ENCODE data around the gene PKHD1.

The PKHD1 gene

GRCh38 chr6:52045033-52045432, 42.4 kb downstream of the PKHD1 start:
- no peak for DNase-seq (ENCODE audit: low read depth, low spot score)

- no peak for DNase-seq (ENCODE audit: low read depth, low spot score)
These were observed 45.1 kb downstream of the PKHD1 start for GRCh38 chr6:52042141-52042885.

- DNase-seq (ENCODE audit: low read depth, low spot score) = no peak
These were observed 46.3 kb downstream of the PKHD1 start for GRCh38 chr6:52041134-52041533.

GRCh38 chr6:52027699-52028098, 59.7 kb downstream of the PKHD1 start:
- DNase-seq (ENCODE audit: low read depth, low spot score) = no peak

GRCh38 chr6:52024451-52025068, 62.9 kb downstream of the PKHD1 start:
- DNase-seq (ENCODE audit: low read depth, low spot score) = no peak

GRCh38 chr6:52022675-52023074, 64.7 kb downstream of the PKHD1 start:
- DNase-seq (ENCODE audit: low read depth, low spot score) = no peak

- no peak for DNase-seq (ENCODE audit: low read depth, low spot score)
These were observed 66.4 kb downstream of the PKHD1 start for GRCh38 chr6:52020945-52021570.

GRCh38 chr6:52019881-52020280, 67.5 kb downstream of the PKHD1 start:
- no peak for DNase-seq (ENCODE audit: low read depth, low spot score)

GRCh38 chr6:52019092-52019491, 68.3 kb downstream of the PKHD1 start:
- no peak for DNase-seq (ENCODE audit: low read depth, low spot score)

- no peak for DNase-seq (ENCODE audit: low read depth, low spot score)
These were observed 70.3 kb downstream of the PKHD1 start for GRCh38 chr6:52016915-52017748.

- no peak for DNase-seq (ENCODE audit: low read depth, low spot score)
These were observed 71.5 kb downstream of the PKHD1 start for GRCh38 chr6:52015953-52016352.

- DNase-seq (ENCODE audit: low read depth, low spot score) = no peak
These were observed 73.0 kb downstream of the PKHD1 start for GRCh38 chr6:52014391-52014790.

GRCh38 chr6:52013035-52013434, 74.4 kb downstream of the PKHD1 start:
- DNase-seq (ENCODE audit: low read depth, low spot score) = no peak

- DNase-seq (ENCODE audit: low read depth, low spot score) = no peak
These were observed 74.8 kb downstream of the PKHD1 start for GRCh38 chr6:52012582-52012981.

GRCh38 chr6:52010806-52011205, 76.6 kb downstream of the PKHD1 start:
- DNase-seq (ENCODE audit: low read depth, low spot score) = no peak

GRCh38 chr6:52010145-52010544, 77.3 kb downstream of the PKHD1 start:
- no peak for DNase-seq (ENCODE audit: low read depth, low spot score)

GRCh38 chr6:52009466-52010140, 77.8 kb downstream of the PKHD1 start:
- DNase-seq (ENCODE audit: low read depth, low spot score) = no peak

GRCh38 chr6:52000064-52000463, 87.3 kb downstream of the PKHD1 start:
- no peak for DNase-seq (ENCODE audit: low read depth, low spot score)

GRCh38 chr6:51996296-51996947, 91.0 kb downstream of the PKHD1 start:
- DNase-seq (ENCODE audit: low read depth, low spot score) = no peak

GRCh38 chr6:51995214-51995755, 92.1 kb downstream of the PKHD1 start:
- no peak for DNase-seq (ENCODE audit: low read depth, low spot score)

- no peak for DNase-seq (ENCODE audit: low read depth, low spot score)
These were observed 94.5 kb downstream of the PKHD1 start for GRCh38 chr6:51992876-51993275.
